GM12801 (cell line): ENCODE results near the gene SORCS2.

Source experiments
- TF ChIP-seq, protein P1 (sequence below): IDR thresholded peaks from one replicate; pipeline ENCODE4 v1.5.1; 2011; ENCODE audit warnings: control low read depth; ENCODE audit not compliant: insufficient read length; ENCODE audit errors: extremely low read depth

SORCS2 gene

DNA sequence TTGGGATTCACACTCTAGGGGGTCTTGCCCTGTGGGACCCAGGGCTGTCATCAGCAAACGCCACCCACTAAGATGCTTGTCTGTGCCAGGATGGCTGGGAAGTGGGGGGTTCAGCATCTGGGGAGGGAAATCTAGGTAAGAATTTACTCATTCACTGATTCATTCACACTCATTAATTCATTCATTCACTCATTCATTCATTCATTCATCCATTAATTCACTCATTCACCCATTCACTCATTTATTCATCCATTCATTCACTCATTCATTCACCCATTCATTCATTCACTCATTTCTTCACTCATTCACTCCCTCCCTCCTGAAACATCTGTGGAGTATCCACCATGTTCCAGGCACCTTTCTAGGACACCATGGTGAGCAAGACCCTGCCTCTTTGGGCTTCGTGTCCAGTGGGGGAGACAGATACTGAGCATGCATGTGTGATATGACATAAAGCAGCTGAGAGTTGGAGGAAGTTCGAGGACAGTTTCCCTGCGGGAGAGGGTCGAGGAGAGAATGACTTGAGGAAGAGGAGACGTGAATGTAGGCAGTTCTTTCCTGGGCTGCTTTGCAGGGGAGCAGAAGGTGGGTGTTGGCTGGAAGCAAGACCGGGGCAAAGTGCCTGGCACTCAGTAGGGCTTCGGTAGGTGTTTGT, 90.6 kb downstream of the SORCS2 start:
- TF ChIP-seq, protein P1, sequence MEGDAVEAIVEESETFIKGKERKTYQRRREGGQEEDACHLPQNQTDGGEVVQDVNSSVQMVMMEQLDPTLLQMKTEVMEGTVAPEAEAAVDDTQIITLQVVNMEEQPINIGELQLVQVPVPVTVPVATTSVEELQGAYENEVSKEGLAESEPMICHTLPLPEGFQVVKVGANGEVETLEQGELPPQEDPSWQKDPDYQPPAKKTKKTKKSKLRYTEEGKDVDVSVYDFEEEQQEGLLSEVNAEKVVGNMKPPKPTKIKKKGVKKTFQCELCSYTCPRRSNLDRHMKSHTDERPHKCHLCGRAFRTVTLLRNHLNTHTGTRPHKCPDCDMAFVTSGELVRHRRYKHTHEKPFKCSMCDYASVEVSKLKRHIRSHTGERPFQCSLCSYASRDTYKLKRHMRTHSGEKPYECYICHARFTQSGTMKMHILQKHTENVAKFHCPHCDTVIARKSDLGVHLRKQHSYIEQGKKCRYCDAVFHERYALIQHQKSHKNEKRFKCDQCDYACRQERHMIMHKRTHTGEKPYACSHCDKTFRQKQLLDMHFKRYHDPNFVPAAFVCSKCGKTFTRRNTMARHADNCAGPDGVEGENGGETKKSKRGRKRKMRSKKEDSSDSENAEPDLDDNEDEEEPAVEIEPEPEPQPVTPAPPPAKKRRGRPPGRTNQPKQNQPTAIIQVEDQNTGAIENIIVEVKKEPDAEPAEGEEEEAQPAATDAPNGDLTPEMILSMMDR, result no peak

DNA sequence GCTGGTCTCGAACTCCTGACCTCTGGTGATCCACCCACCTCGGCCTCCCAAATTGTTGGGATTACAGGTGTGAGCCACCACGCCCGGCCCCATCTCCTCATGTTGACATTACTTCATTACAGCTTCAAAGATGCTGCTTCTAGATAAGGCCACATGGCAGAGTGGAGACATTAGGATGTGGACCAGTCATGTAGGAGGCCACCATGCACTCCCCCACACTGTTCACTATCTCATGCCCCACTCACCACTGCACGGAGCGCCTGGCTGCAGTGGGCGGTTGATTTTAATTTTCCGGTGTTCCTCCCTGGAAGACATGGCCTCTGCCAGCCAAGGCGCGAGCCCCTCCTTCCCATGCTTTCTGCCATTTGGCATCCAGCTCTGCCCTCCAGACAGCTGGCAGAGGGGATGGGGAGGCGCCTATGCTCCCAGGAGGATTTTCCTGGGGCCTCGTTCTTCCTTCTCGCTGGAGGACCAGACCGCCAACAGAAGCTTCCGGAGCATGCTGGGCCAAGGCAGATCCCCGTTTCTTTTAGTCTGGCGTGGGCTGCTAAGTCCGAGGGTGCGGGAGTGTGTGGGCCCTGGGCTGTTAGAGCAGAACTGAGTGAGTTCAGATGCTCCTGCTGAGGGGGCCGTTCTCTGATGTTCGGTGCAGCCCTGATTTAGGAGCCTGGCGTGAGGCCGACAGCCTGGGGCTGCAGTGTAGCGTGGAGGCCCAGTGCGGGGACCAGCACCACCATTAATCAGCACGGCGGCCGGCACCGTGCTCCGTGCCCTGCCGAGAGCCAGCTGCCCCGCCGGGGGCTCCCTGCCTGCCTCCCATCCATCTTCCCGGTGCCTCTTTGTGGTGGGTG, 93.1 kb downstream of the SORCS2 start:
- TF ChIP-seq, protein P1, result no peak

DNA sequence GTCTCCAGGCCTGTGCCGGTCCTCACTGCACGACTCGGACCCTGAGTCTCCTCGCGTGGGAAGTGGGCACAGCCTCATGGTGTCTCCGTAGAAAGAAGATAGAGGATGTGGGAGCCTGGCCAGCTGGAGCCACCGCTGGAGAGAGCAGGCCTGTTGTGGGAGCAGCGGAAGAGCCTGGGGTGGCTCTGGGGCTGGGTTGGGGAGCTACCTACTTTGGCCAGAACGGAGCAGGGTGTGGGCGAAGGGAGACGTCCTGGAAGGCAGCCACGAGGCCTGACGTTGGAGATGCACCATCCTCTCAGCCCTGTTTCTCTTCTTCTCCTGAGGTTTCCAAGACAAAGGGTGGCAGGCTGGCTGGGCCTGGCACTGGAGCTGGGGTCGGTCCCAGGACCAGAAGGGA, 93.8 kb downstream of the SORCS2 start:
- TF ChIP-seq, protein P1, result no peak

DNA sequence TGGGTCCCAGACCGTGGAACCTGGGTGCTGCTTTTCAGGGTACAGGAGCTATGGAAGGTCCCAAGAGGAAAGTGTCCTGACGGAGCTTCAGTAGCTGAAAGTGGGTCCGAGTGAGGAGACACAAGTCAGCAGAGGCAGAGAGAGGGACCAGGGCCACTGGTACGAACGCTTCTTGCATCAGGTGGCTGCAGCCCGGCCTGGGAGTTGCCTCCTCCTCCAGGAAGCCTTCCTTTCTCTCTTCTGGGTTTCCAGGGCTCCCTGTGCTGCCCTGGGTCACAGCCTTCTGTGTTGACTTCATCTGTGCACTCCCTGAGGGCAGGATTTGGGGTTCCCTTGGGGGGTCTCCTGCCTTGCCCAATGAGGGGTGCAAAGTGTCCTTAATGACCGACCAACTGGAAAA, 94.5 kb downstream of the SORCS2 start:
- TF ChIP-seq, protein P1, result no peak

DNA sequence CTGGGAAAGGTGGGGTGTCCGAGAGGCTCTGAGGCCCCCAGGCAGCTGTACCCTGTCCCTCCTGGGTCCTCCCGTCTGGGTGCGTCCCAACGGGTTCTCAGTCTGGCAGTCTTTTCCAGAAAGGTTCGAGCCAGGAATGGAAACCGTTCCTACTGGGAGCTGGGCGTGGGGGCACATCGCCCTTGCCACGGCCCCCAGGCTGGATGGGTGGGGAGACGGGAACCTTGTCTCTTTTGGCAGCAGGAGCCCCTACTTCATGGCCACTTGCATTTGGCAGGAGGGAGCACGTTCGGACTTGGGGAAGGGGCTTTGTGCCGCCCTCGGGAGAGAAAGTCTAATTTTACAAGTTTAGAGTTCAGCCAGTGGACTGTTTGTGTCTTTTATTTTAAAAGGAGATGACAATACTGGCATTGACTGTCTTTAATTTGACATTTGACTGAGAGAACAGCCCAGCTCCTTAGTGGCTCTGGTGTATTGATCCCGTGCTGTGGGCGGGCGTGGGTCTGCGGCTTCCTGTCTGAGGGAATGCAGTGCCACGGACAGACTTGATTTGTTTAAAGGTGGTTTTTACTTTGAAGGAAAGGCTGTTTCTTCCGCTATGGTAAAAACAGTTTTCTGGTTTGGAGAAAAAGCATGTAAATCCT, 95.1 kb downstream of the SORCS2 start:
- TF ChIP-seq, protein P1, result no peak

DNA sequence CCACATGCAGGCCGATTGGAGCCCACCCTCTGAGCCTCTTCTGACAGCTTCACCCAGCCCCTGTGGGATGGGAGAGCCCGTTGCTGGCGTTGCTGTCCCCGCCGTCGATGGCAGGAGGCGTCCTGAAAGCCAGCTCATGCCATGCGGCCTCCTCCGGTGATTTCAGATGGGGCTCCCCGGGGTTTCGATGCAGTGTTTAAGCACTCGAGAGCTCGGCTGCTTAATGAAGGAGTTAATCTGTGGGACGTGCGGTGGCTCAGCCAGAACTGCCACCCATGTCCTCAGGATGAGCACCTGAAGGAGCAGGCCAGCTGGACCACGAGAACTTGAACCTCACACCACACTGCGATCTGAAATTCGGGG, 95.6 kb downstream of the SORCS2 start:
- TF ChIP-seq, protein P1, result no peak

DNA sequence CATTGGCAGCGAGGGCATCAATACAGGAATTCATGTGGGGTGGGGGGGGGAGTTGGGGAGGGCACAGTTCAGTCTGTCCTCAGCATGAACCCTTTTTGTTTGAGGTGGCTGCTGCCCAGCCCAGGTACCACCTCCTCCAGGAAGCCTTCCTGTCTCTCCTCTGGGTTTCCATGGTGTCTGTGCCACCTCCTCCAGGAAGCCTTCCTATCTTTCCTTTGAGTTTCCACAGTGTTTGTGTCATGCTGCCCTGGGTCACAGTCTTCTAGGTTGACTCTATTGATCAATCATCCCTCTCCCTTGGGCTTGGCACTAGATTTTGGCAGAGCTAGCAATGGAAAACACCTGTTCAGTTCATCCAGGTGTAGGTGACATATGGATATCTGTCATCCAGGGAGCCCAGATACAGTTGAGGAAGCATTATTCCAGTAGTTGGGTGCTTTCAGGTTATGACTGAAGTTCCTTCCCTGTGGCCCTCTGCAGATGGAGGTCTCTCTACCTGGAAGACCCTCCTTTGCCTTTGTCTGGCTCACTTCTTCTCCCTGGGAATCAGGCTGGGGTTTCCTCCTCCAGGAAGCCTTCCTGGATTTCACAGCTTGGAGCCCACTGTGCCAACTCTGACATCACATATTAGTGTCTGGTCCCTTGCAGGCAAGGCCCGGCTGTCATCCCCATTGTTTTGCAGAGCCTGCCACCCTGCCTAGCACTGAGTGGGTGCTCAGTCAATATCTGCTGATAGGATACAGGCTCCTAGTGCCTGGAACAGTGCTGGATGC, 96.6 kb downstream of the SORCS2 start:
- TF ChIP-seq, protein P1, result no peak
